Measurements from ENCODE around the gene RNF113A. TPM values are rescaled to one million over a fixed set of nuclear protein-coding genes. Genes with fewer than 3 reads are reported as not detected.
A peak's percentile ranks its signal among the peaks of the same experiment; 100 is the strongest.

RNF113A gene
- total and polyA plus RNA-seq, 2 experiments from 2014 or later, result 10.2 to 23.3 TPM

- Mint-ChIP-seq H3K27ac (no peak overlapping the region), H3K27me3 (ENCODE audit: insufficient read depth, low read depth, poor library complexity) (peaks cover 2% of the 10 kb centered on the region)
- no peaks in the 10 kb centered on the region for H3K79me2 ChIP-seq (replicated peaks; ENCODE audit: insufficient read depth)
These were observed 9.3 kb upstream of the RNF113A start for GRCh38 chrX:119880552-119881437.

DNA sequence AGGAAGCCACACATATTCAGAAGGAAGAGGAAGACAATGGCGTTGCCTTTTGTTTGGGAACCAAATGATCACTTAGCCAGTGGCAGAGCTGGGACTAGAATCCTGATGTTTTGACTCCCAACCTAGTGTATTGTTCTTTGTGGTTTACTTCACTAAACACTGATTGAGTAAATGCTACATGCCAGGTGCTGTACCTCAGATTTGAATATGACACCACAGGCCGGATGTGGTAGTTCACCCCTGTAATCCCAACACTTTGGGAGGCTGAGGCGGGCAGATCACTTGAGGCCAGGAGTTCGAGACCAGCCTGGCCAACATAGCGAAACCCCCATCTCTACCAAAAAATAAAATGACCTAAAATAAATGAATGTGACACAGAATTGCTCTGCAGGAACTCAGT, 8.5 kb upstream of the RNF113A start:
- no peaks in the 10 kb centered on the region for H3K9me3 Mint-ChIP-seq
- DNase-seq (ENCODE audit: low spot score) (no peak), ATAC-seq (no peak)
- H3K27me3 Mint-ChIP-seq (ENCODE audit: insufficient read depth, low read depth, poor library complexity), result peaks cover 2% of the 10 kb centered on the region
- H3K27ac Mint-ChIP-seq, result no peak overlapping the region
- no peaks in the 10 kb centered on the region for H3F3A ChIP-seq (replicated peaks; ENCODE audit: low read depth)
- no peak overlapping the region for H3K4me3 ChIP-seq
- H3K36me3 ChIP-seq (ENCODE audit: insufficient read depth), result no peaks in the 10 kb centered on the region
- no peaks in the 10 kb centered on the region for H3K27me3 ChIP-seq (ENCODE audit: insufficient read depth)
- no peak overlapping the region for H3K27ac ChIP-seq (ENCODE audit: low read depth)
- no peaks in the 10 kb centered on the region for H3K79me2 ChIP-seq (replicated peaks; ENCODE audit: insufficient read depth)
- H3K4me1 Mint-ChIP-seq, result peaks cover 4% of the 10 kb centered on the region; the same call in 2 of the 3 replicates
- no peak overlapping the region for H3K4me2 ChIP-seq
- no peaks in the 10 kb centered on the region for H3K4me1 ChIP-seq (ENCODE audit: insufficient read depth)
- H3K4me3 Mint-ChIP-seq, result no peak overlapping the region
- H3K36me3 Mint-ChIP-seq (ENCODE audit: low read depth), result peaks cover 11% of the 10 kb centered on the region; the same call in 2 of the 3 replicates
- no peaks in the 10 kb centered on the region for H4K20me1 ChIP-seq (replicated peaks; ENCODE audit: insufficient read depth)
- H3K9me2 ChIP-seq (ENCODE audit: insufficient read depth), result no peaks in the 10 kb centered on the region
- no peak overlapping the region for H2AFZ ChIP-seq
- no peak for TF ChIP-seq EZH2phosphoT487 (IDR thresholded peaks at IDR 0.05; ENCODE audit: unreplicated experiment)
- TF ChIP-seq, protein P1, sequence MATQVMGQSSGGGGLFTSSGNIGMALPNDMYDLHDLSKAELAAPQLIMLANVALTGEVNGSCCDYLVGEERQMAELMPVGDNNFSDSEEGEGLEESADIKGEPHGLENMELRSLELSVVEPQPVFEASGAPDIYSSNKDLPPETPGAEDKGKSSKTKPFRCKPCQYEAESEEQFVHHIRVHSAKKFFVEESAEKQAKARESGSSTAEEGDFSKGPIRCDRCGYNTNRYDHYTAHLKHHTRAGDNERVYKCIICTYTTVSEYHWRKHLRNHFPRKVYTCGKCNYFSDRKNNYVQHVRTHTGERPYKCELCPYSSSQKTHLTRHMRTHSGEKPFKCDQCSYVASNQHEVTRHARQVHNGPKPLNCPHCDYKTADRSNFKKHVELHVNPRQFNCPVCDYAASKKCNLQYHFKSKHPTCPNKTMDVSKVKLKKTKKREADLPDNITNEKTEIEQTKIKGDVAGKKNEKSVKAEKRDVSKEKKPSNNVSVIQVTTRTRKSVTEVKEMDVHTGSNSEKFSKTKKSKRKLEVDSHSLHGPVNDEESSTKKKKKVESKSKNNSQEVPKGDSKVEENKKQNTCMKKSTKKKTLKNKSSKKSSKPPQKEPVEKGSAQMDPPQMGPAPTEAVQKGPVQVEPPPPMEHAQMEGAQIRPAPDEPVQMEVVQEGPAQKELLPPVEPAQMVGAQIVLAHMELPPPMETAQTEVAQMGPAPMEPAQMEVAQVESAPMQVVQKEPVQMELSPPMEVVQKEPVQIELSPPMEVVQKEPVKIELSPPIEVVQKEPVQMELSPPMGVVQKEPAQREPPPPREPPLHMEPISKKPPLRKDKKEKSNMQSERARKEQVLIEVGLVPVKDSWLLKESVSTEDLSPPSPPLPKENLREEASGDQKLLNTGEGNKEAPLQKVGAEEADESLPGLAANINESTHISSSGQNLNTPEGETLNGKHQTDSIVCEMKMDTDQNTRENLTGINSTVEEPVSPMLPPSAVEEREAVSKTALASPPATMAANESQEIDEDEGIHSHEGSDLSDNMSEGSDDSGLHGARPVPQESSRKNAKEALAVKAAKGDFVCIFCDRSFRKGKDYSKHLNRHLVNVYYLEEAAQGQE (IDR thresholded peaks at IDR 0.05; ENCODE audit: unreplicated experiment), result no peak
- no peak for TF ChIP-seq NANOG (IDR thresholded peaks at IDR 0.05; ENCODE audit: borderline replicate concordance)
- TF ChIP-seq, protein P2, sequence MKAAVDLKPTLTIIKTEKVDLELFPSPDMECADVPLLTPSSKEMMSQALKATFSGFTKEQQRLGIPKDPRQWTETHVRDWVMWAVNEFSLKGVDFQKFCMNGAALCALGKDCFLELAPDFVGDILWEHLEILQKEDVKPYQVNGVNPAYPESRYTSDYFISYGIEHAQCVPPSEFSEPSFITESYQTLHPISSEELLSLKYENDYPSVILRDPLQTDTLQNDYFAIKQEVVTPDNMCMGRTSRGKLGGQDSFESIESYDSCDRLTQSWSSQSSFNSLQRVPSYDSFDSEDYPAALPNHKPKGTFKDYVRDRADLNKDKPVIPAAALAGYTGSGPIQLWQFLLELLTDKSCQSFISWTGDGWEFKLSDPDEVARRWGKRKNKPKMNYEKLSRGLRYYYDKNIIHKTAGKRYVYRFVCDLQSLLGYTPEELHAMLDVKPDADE (IDR thresholded peaks at IDR 0.05), result no peak
- TF ChIP-seq EZH2 (IDR thresholded peaks at IDR 0.05; ENCODE audit: low read depth, unreplicated experiment), result no peak
- no peak for TF ChIP-seq ZNF114 (CRISPR knock-in tag; IDR thresholded peaks at IDR 0.05)
- no peak for TF ChIP-seq CTCF (conservative IDR thresholded peaks at IDR 0.05; ENCODE audit: low read depth in 2 of 2)
- no peak for TF ChIP-seq ZNF331 (CRISPR knock-in tag; IDR thresholded peaks at IDR 0.05; ENCODE audit: low read depth)
- no peak for TF ChIP-seq CREB1 (CRISPR knock-in tag; IDR thresholded peaks at IDR 0.05; ENCODE audit: low read depth)
- TF ChIP-seq JUNB (IDR thresholded peaks at IDR 0.05; ENCODE audit: unreplicated experiment), result no peak
- TF ChIP-seq STAT1 (IDR thresholded peaks at IDR 0.05; ENCODE audit: unreplicated experiment), result no peak

More at GRCh38 chrX:119880552-119881437, 9.3 kb upstream of the RNF113A start:
- H3K27me3 ChIP-seq (ENCODE audit: insufficient read depth), result no peaks in the 10 kb centered on the region
- peak overlapping the region; percentile 36; the same call in 2 of the 3 replicates for H3K4me3 Mint-ChIP-seq
- H3K4me1 Mint-ChIP-seq, result peaks cover 4% of the 10 kb centered on the region; the same call in 2 of the 3 replicates
- no peaks in the 10 kb centered on the region for H3K4me1 ChIP-seq (ENCODE audit: insufficient read depth)
- no peak overlapping the region for H2AFZ ChIP-seq
- H3K27ac ChIP-seq (ENCODE audit: low read depth), result no peak overlapping the region
- peak; percentile 52 for DNase-seq (ENCODE audit: low spot score)
- H3K9me2 ChIP-seq (ENCODE audit: insufficient read depth), result no peaks in the 10 kb centered on the region
- peaks cover 11% of the 10 kb centered on the region; the same call in 2 of the 3 replicates for H3K36me3 Mint-ChIP-seq (ENCODE audit: low read depth)
- no peak overlapping the region for H3K4me3 ChIP-seq
- no peaks in the 10 kb centered on the region for H4K20me1 ChIP-seq (replicated peaks; ENCODE audit: insufficient read depth)
- no peaks in the 10 kb centered on the region for H3F3A ChIP-seq (replicated peaks; ENCODE audit: low read depth)
- no peaks in the 10 kb centered on the region for H3K9me3 Mint-ChIP-seq
- H3K36me3 ChIP-seq (ENCODE audit: insufficient read depth), result no peaks in the 10 kb centered on the region
- H3K4me2 ChIP-seq, result no peak overlapping the region
- ATAC-seq, result peak; percentile 94
- no peak for TF ChIP-seq NANOG (IDR thresholded peaks at IDR 0.05; ENCODE audit: borderline replicate concordance)
- peak; percentile 52 to 74 for TF ChIP-seq CTCF (conservative IDR thresholded peaks at IDR 0.05; ENCODE audit: low read depth in 2 of 2)
